Endothelial cell of umbilical vein (primary cell): Measurements from ENCODE around the gene CFAP73. TPM values are rescaled to one million over a fixed set of nuclear protein-coding genes. Genes with fewer than 3 reads are reported as not detected.

Experiments
- BruUV-seq: library from RNA; stranded (reverse); fragments of 400-500 nt; replicated peaks from 2 replicates; lab custom pipeline; 2021; lab: Mats Ljungman, UMichigan
- CTCF ChIA-PET: fragments of 300-600, 350-600 bp; sonication (Branson Sonifier 250); formaldehyde crosslinking; loops from one replicate; lab custom pipeline; 2021; ENCODE audit warnings: antibody characterized with exemption, inconsistent platforms; lab: Charles Lee
- POLR2A ChIA-PET: fragments of 300-600, 350-600 bp; sonication (Branson Sonifier 250); formaldehyde crosslinking; loops from one replicate; lab custom pipeline; 2021; ENCODE audit warnings: antibody characterized with exemption, inconsistent platforms; lab: Charles Lee
- DNase-seq: peaks from one replicate; pipeline ENCODE4 v3.0.0-alpha.2; 2011; ENCODE audit warnings: low read depth, low spot score
- FAIRE-seq: peaks from 2 replicates; lab custom pipeline; 2011; peaks lifted over from hg19 to GRCh38; lab: Jason Lieb, UNC
- H2AFZ ChIP-seq: 2 replicates; pipeline ENCODE4 v1.6.0; 2012; ENCODE audit warnings: low read depth, low read length, control low read depth, inconsistent platforms
- H3K27ac ChIP-seq: 2 replicates; pipeline ENCODE4 v1.5.1; 2011; ENCODE audit warnings: low read depth, mild to moderate bottlenecking, control low read depth, low read length, moderate library complexity; ENCODE audit not compliant: insufficient read depth
- H3K27me3 ChIP-seq, 2 experiments: 2 replicates each; pipeline versions ENCODE4 v1.6.0 to v1.6.1; 2011; ENCODE audit warnings: low read length in 2 of 2, mixed read lengths in 1 of 2; ENCODE audit not compliant: control insufficient read depth in 2 of 2, insufficient read depth in 2 of 2
- H3K36me3 ChIP-seq, 2 experiments: 2 replicates in 1 of 2; 3 replicates in 1 of 2; pipeline ENCODE4 v1.5.1; 2011; ENCODE audit warnings: low read length in 2 of 2, mild to moderate bottlenecking in 1 of 2, moderate library complexity in 1 of 2; ENCODE audit not compliant: control insufficient read depth in 2 of 2, insufficient read depth in 2 of 2; ENCODE audit errors: extremely low read depth in 1 of 2
- H3K4me1 ChIP-seq: 3 replicates; pipeline ENCODE4 v1.5.1; 2011; ENCODE audit warnings: mild to moderate bottlenecking, low read length; ENCODE audit not compliant: control insufficient read depth, insufficient read depth; ENCODE audit errors: extremely low read depth
- H3K4me2 ChIP-seq: 2 replicates; pipeline ENCODE4 v1.6.1; 2011; ENCODE audit warnings: low read length, control low read depth, mixed read lengths; ENCODE audit not compliant: insufficient read depth
- H3K4me3 ChIP-seq, 3 experiments: fragments of 200-600 bp in 1 of 3; sonication (generic), shearing (Covaris generic) in 1 of 3; replicated peaks in 1 of 3; 2 replicates each; pipeline ENCODE4 v1.5.1; 2011 to 2016; ENCODE audit warnings: control low read depth in 3 of 3, low read length in 3 of 3, mild to moderate bottlenecking in 2 of 3, inconsistent platforms in 1 of 3, low read depth in 1 of 3, moderate library complexity in 1 of 3; ENCODE audit not compliant: insufficient read depth in 1 of 3
- H3K79me2 ChIP-seq: 2 replicates; pipeline ENCODE4 v1.6.0; 2012; ENCODE audit warnings: low read length, inconsistent platforms; ENCODE audit not compliant: control insufficient read depth, insufficient read depth
- H3K9ac ChIP-seq: replicated peaks from 2 replicates; pipeline ENCODE3; 2011; ENCODE audit warnings: low read length, control low read depth; ENCODE audit not compliant: insufficient read depth; ENCODE audit errors: extremely low read depth
- H3K9me1 ChIP-seq: replicated peaks from 3 replicates; pipeline ENCODE4 v1.6.0; 2011; ENCODE audit warnings: mild to moderate bottlenecking, low read length; ENCODE audit not compliant: control insufficient read depth, insufficient read depth; ENCODE audit errors: extremely low read depth
- H3K9me3 ChIP-seq: replicated peaks from 2 replicates; pipeline ENCODE4 v1.5.1; 2012; ENCODE audit warnings: low read length, inconsistent platforms; ENCODE audit not compliant: control insufficient read depth, insufficient read depth
- H4K20me1 ChIP-seq: replicated peaks from 2 replicates; pipeline ENCODE3; 2011; ENCODE audit warnings: mild to moderate bottlenecking, low read length; ENCODE audit not compliant: control insufficient read depth, insufficient read depth; ENCODE audit errors: extremely low read depth
- EZH2 ChIP-seq: IDR thresholded peaks from 2 replicates; pipeline ENCODE4 v1.6.1; 2012; ENCODE audit warnings: borderline replicate concordance, low read depth, mild to moderate bottlenecking, moderate library complexity, low read length, inconsistent platforms; ENCODE audit not compliant: severe bottlenecking
- FOS ChIP-seq: IDR thresholded peaks from 2 replicates; pipeline ENCODE4 v1.6.1; 2011; ENCODE audit warnings: mild to moderate bottlenecking, low read length, moderate library complexity, borderline replicate concordance; ENCODE audit not compliant: insufficient read depth
- GATA2 ChIP-seq: IDR thresholded peaks from 2 replicates; pipeline ENCODE4 v1.7.0; 2011; ENCODE audit warnings: low read depth, mild to moderate bottlenecking, moderate library complexity, mixed read lengths, low read length; ENCODE audit not compliant: insufficient read length, insufficient read depth
- JUN ChIP-seq: IDR thresholded peaks from 2 replicates; pipeline ENCODE4 v1.6.1; 2011; ENCODE audit warnings: borderline replicate concordance, low read depth; ENCODE audit not compliant: insufficient read length, insufficient read depth
- MYC ChIP-seq: IDR thresholded peaks from one replicate; pipeline ENCODE4 v1.6.1; 2011; ENCODE audit warnings: mild to moderate bottlenecking, low read depth, low read length
- POLR2A ChIP-seq: IDR thresholded peaks from 2 replicates; pipeline ENCODE4 v1.6.1; 2012; ENCODE audit warnings: low read depth, mild to moderate bottlenecking, control low read depth, low read length
- POLR2AphosphoS5 ChIP-seq: IDR thresholded peaks from 2 replicates; pipeline ENCODE4 v1.6.1; 2012; ENCODE audit warnings: low read depth, mild to moderate bottlenecking, control low read depth, low read length, moderate library complexity; ENCODE audit not compliant: insufficient read depth
- dilution Hi-C: fragments of 300-500 bp; cut with MboI; formaldehyde crosslinking; loops from one replicate; pipeline ENCODE4 v1.15.0; 2019; ENCODE audit warnings: low sequenced_read_pairs; ENCODE audit not compliant: extremely low pct_ligation_motif_present
- intact Hi-C: fragments of 100-400 bp; cut with micrococcal nuclease; formaldehyde crosslinking; loops from one replicate; pipeline ENCODE4 v1.10.0; 2022
- polyA plus RNA-seq, 4 experiments: library from polyadenylated mRNA; depleted of rRNA in 3 of 4; stranded (reverse) in 3 of 4; unstranded in 1 of 4; fragments of >200 nt; gene quantifications; 2 replicates each; pipeline versions ENCODE4 v1.2.1 to v1.2.3, GENCODE V29; 2011 to 2012; ENCODE audit warnings: missing spikeins in 1 of 4
- total RNA-seq: library from RNA; stranded (reverse); gene quantifications from 2 replicates; pipeline ENCODE4 v1.2.3, GENCODE V29; 2021
- TF ChIP-seq, protein P1 (sequence below): IDR thresholded peaks from 2 replicates; pipeline ENCODE4 v1.6.1; 2011; ENCODE audit not compliant: insufficient read depth, insufficient read length
- TF ChIP-seq, protein P2 (sequence below), 2 donors: IDR thresholded peaks; 1 replicate in 1 of 2; 2 replicates in 1 of 2; pipeline ENCODE4 v1.5.1; 2011; ENCODE audit warnings: low read length in 2 of 2, mild to moderate bottlenecking in 2 of 2, moderate library complexity in 2 of 2, control low read depth in 1 of 2, inconsistent platforms in 1 of 2, low read depth in 1 of 2; ENCODE audit not compliant: insufficient read depth in 1 of 2; ENCODE audit errors: extremely low read depth in 1 of 2

CFAP73 gene
- total and polyA plus RNA-seq, 2 donors (not counting 3 experiments of a cell fraction or from before 2014, with no cell fraction given), result not detected

DNA sequence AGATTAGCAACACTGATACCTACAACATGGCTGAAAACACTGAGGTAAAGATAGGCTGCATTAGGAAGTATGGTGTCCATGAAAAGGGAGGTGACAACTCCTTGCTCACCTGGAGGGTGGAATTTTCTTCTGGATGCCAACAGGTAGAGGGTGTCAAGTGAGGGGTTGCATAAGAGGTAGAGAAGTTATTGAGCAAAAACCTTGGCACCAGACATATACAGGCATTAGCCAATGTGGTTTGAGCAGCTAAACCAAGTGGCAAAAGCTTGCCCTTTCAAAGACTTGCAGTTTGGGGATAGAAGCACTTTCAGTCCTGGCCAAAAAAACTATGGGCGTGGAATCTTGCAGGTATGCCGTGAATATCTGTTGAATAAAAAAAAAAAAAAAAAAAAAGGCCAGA lies 39.8 kb downstream of the CFAP73 start:
- peaks cover 0 to 12% of the 10 kb centered on the region in 2 experiments for H3K36me3 ChIP-seq
- no peak overlapping the region for H3K4me3 ChIP-seq
- no peaks in the 10 kb centered on the region for H4K20me1 ChIP-seq
- no peak for FAIRE-seq
- no TSS peak for BruUV-seq
- dilution Hi-C loops, result no loop called here
- no peaks in the 10 kb centered on the region for H3K9me3 ChIP-seq
- ChIA-PET POLR2A (interaction anchor here (0.7 kb wide), 1 partner anchor 116 kb away, joined by 4 read pairs; no protein-coding TSS in a partner anchor), CTCF (interaction anchor here (0.6 to 1.4 kb wide), 2 partner anchors 33 to 117 kb away, joined by 3 read pairs; no protein-coding TSS in a partner anchor)
- H2AFZ ChIP-seq, result no peak overlapping the region
- peaks cover 25% of the 10 kb centered on the region for H3K4me1 ChIP-seq
- no peaks in the 10 kb centered on the region for H3K27me3 ChIP-seq
- DNase-seq, result no peak
- intact Hi-C loops, result no loop called here
- H3K79me2 ChIP-seq, result peaks cover 18% of the 10 kb centered on the region
- H3K4me2 ChIP-seq, result no peak overlapping the region
- TF ChIP-seq, protein P1, sequence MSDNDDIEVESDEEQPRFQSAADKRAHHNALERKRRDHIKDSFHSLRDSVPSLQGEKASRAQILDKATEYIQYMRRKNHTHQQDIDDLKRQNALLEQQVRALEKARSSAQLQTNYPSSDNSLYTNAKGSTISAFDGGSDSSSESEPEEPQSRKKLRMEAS, result no peak
- TF ChIP-seq MYC (no peak), FOS (no peak), POLR2AphosphoS5 (no peak), POLR2A (no peak), GATA2 (no peak), JUN (no peak), EZH2 (no peak)
- TF ChIP-seq, protein P2, sequence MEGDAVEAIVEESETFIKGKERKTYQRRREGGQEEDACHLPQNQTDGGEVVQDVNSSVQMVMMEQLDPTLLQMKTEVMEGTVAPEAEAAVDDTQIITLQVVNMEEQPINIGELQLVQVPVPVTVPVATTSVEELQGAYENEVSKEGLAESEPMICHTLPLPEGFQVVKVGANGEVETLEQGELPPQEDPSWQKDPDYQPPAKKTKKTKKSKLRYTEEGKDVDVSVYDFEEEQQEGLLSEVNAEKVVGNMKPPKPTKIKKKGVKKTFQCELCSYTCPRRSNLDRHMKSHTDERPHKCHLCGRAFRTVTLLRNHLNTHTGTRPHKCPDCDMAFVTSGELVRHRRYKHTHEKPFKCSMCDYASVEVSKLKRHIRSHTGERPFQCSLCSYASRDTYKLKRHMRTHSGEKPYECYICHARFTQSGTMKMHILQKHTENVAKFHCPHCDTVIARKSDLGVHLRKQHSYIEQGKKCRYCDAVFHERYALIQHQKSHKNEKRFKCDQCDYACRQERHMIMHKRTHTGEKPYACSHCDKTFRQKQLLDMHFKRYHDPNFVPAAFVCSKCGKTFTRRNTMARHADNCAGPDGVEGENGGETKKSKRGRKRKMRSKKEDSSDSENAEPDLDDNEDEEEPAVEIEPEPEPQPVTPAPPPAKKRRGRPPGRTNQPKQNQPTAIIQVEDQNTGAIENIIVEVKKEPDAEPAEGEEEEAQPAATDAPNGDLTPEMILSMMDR (IDR thresholded peaks at IDR 0.05; ENCODE audit: extremely low read depth in 1 of 2, insufficient read depth in 1 of 2, low read depth in 1 of 2, low read length in 2 of 2), result no peak
- H3K9me1 ChIP-seq, result no peaks in the 10 kb centered on the region
- H3K27ac ChIP-seq, result no peak overlapping the region
- H3K9ac ChIP-seq, result no peak overlapping the region
